Activated T-cell treated with anti-CD3 and anti-CD28 coated beads, Interleukin-2, amount 50 U/mL, for 24 hours (primary cell): ENCODE measurements around the gene SYCE3.

Experiments used
- DNase-seq: peaks from one replicate; pipeline ENCODE4 v3.0.0-alpha.2; 2020
- H3K27ac Mint-ChIP-seq: 2 replicates; pipeline ENCODE4 v1.8.0; 2020; ENCODE audit warnings: mild to moderate bottlenecking, mixed read lengths
- H3K27me3 Mint-ChIP-seq: 2 replicates; pipeline ENCODE4 v1.8.0; 2020; ENCODE audit warnings: mixed read lengths
- H3K36me3 Mint-ChIP-seq: 2 replicates; pipeline ENCODE4 v1.8.0; 2020; ENCODE audit warnings: low read depth, mixed read lengths
- H3K4me1 Mint-ChIP-seq: 2 replicates; pipeline ENCODE4 v1.8.0; 2020; ENCODE audit warnings: low read depth, mixed read lengths
- H3K4me3 Mint-ChIP-seq: 2 replicates; pipeline ENCODE4 v1.8.0; 2020; ENCODE audit warnings: mild to moderate bottlenecking, moderate library complexity, mixed read lengths
- H3K9me3 Mint-ChIP-seq: 2 replicates; pipeline ENCODE4 v1.8.0; 2020; ENCODE audit warnings: mixed read lengths

Gene SYCE3

DNA sequence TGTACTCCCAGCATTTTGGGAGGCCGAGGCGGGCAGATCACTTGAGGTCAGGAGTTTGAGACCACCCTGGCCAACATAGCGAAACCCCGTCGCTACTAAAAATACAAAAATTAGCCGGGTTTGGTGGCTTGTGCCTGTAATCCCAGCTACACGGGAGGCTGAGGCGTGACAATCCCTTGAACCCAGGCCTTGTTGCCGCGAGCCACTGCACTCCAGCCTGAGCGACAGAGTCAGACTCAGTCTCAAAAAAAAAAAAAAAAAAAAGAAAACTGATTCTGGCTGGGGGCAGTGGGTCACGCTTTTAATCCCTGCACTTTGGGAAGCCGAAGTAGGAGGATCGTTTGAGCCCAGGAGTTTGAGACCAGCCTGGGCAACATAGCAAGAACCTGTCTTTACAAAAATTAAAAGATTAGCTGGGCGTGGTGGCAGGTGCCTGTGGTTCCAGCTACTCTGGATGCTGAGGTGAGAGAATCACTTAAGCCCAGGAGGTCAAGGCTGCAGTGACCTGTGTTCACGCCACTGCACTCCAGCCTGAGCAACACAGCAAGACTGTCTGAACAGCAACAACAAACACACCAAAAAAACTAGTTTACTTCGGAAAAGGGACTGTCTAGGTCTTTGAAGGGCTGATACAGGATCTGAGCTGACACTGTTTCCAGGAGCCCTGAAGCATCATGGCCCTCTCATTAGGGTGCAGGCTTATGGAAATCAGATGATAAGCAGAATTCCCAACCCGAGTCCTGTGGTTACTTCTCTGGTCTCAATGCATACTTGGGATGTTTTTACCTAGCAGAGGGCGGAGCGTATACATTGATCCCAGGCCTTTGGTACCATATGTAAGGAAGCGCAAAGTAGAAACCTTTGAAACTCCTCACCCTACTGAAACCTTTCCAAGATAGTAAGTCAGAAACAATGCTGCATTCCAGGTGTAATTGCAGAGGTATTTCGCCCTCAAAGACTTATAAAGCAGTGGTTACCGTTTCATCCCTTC lies 21.7 kb upstream of the SYCE3 start:
- Mint-ChIP-seq H3K27ac (peak overlapping the region; percentile 95), H3K27me3 (no peaks in the 10 kb centered on the region), H3K4me1 (peaks cover 26% of the 10 kb centered on the region), H3K4me3 (peak overlapping the region; percentile 94), H3K36me3 (peaks cover 34% of the 10 kb centered on the region), H3K9me3 (no peaks in the 10 kb centered on the region)
- no peak for DNase-seq

DNA sequence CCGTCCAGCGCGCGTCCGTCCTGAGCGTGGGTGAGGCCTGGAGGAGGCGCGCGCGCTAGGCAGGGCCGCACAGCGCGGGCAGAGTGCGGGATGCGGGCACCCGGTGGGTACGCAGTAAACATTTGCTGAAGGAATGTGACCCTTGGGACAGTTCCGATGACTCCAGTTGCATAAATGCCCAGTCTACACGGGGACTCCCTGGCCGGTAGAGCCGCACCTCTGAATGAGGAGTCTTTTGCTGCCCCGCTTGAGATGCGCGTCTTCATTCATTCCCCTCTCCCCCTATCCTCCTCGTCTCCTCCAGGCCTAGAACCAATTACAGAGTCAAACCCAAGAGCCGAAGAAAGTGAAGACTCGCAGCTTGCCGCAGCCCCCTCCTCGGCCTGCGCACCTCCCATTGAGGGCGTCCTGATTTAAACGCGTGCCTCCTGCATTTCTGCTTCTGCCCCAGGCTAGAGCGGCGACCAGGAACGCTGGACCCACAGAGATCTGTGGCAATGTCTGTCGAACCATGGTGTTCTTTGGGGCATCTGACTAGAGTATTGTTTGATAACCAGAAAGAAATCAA lies 20.7 kb upstream of the SYCE3 start:
- H3K4me3 Mint-ChIP-seq = peak overlapping the region; percentile 94
- H3K27me3 Mint-ChIP-seq = no peaks in the 10 kb centered on the region
- peaks cover 45% of the 10 kb centered on the region for H3K36me3 Mint-ChIP-seq
- H3K4me1 Mint-ChIP-seq = peaks cover 26% of the 10 kb centered on the region
- H3K27ac Mint-ChIP-seq = peak overlapping the region; percentile 95
- no peak for DNase-seq
- no peaks in the 10 kb centered on the region for H3K9me3 Mint-ChIP-seq

GRCh38 chr22:50582493-50583293 lies 20.0 kb upstream of the SYCE3 start, which contains the start of gene CHKB:
CHKB (minus strand) TSS chr22:50582849; CDS start chr22:50582781, 68 bp downstream.
- H3K4me1 Mint-ChIP-seq = peaks cover 26% of the 10 kb centered on the region
- H3K27me3 Mint-ChIP-seq = no peaks in the 10 kb centered on the region
- peaks cover 46% of the 10 kb centered on the region for H3K36me3 Mint-ChIP-seq
- H3K9me3 Mint-ChIP-seq = no peaks in the 10 kb centered on the region
- peak within 1 kb of the TSS; percentile 95 for H3K27ac Mint-ChIP-seq
- H3K4me3 Mint-ChIP-seq = peak within 1 kb of the TSS; percentile 94
- DNase-seq = peak; percentile 98

- H3K9me3 Mint-ChIP-seq = no peaks in the 10 kb centered on the region
- no peaks in the 10 kb centered on the region for H3K27me3 Mint-ChIP-seq
- peaks cover 52% of the 10 kb centered on the region for H3K36me3 Mint-ChIP-seq
- no peak for DNase-seq
- H3K4me3 Mint-ChIP-seq = peak overlapping the region; percentile 94
- peak overlapping the region; percentile 94 for H3K27ac Mint-ChIP-seq
- H3K4me1 Mint-ChIP-seq = peaks cover 30% of the 10 kb centered on the region
These were observed 19.3 kb upstream of the SYCE3 start for GRCh38 chr22:50581950-50582492.

- no peak for DNase-seq
- peak overlapping the region; percentile 89 for H3K27ac Mint-ChIP-seq
- H3K9me3 Mint-ChIP-seq = no peaks in the 10 kb centered on the region
- peak overlapping the region; percentile 94 for H3K4me3 Mint-ChIP-seq
- no peaks in the 10 kb centered on the region for H3K27me3 Mint-ChIP-seq
- H3K4me1 Mint-ChIP-seq = peaks cover 30% of the 10 kb centered on the region
- H3K36me3 Mint-ChIP-seq = peaks cover 59% of the 10 kb centered on the region
These were observed 18.6 kb upstream of the SYCE3 start for GRCh38 chr22:50581031-50581949.

- Mint-ChIP-seq H3K27me3 (no peaks in the 10 kb centered on the region), H3K4me3 (no peak overlapping the region), H3K36me3 (peaks cover 72% of the 10 kb centered on the region), H3K9me3 (no peaks in the 10 kb centered on the region), H3K27ac (no peak overlapping the region), H3K4me1 (peaks cover 30% of the 10 kb centered on the region)
- DNase-seq = no peak
These were observed 17.0 kb upstream of the SYCE3 start for GRCh38 chr22:50579752-50580151.

DNA sequence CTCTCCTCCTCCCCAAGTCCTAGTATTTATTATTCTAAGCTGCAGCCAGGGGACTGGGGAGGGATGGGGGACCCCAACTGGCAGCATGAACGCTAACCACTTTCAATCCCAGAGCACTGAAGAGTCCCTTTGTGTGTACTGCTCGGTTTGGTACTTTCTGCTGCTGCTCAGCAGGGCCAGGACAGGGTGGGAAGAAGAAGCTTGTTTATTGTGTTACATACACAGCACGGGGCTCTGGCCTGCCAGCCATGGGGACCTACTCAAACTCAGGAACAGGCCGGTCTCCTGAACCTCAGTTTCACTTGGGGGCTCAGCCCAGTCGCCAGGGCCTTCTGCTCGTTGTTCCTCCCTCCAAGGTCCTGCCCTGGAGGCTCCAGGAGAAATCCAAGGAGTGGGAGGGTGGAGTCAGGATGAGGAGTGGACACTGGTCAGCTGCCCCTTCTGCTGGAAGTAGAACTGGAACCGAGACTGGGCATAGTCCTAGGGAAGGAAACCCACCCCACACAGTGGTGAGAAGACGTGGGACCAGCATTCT lies 16.1 kb upstream of the SYCE3 start:
- Mint-ChIP-seq H3K4me1 (peaks cover 28% of the 10 kb centered on the region), H3K36me3 (peaks cover 79% of the 10 kb centered on the region), H3K4me3 (no peak overlapping the region), H3K9me3 (no peaks in the 10 kb centered on the region), H3K27ac (no peak overlapping the region), H3K27me3 (no peaks in the 10 kb centered on the region)
- DNase-seq = no peak

DNA sequence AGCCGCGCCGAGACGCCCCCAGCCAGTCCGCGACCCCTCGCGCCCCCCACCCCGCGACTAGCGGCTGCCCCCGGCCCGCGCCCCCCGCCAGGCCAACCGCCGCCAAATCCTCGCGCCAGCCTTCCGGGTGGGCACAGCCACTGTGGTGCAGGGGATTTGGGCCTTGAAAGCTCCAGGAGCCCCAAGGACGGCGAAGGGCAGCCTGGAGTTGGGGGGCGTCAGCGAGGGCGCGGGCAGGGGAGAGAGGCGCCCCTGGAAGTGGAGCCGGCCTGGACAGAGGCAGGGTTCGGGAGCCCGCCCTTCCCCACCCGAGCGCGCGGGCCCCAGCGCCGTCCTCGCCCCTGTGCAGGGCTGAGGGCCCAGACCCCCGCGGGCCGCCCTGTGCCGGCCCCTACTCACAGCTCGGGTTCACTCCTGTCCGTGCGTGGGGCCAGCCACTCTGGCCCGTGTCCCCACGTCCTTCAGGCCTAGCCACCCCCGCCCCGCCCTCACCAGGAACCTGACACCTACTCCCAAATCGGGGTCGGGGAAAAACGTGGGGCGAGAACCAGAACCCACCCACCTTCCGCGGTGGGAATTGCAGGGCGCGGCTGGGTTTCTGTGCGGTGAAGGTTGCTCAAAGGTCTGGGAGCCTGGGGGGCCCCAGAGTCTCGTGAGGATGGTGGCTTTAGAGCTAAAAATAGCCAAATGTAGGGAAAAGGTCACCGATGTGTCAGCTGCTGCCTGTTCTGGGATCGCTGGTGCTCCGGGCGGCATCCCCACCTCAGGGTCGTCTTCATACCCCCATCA lies 15.5 kb upstream of the SYCE3 start, which contains the start of gene CPT1B:
Gene CPT1B, minus strand, starts transcription at position 441 of the 789 bp plus-strand sequence. CDS start 512 bp downstream, outside the sequence.
- H3K27ac Mint-ChIP-seq = no peak within 1 kb of the TSS
- H3K4me1 Mint-ChIP-seq = peaks cover 22% of the 10 kb centered on the region
- H3K27me3 Mint-ChIP-seq = no peaks in the 10 kb centered on the region
- no peak for DNase-seq
- H3K36me3 Mint-ChIP-seq = peaks cover 79% of the 10 kb centered on the region
- H3K9me3 Mint-ChIP-seq = no peaks in the 10 kb centered on the region
- no peak within 1 kb of the TSS for H3K4me3 Mint-ChIP-seq

DNA sequence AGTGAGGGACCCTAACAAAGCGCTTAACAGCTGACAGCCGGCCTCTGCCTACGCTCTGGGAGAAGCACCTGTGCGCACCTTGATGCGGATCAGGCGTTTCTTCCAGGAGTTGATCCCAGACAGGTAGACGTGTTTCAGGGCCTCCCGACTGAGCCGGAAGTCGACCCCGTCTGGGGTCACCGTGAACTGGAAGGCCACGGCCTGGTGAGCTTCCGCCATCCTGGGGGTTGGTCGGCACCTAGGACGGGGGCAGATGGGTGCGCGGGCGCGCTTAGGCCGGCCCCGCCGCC lies 14.9 kb upstream of the SYCE3 start:
- Mint-ChIP-seq H3K27me3 (no peaks in the 10 kb centered on the region), H3K27ac (no peak overlapping the region), H3K4me1 (peaks cover 22% of the 10 kb centered on the region), H3K36me3 (peaks cover 84% of the 10 kb centered on the region), H3K4me3 (no peak overlapping the region), H3K9me3 (no peaks in the 10 kb centered on the region)
- DNase-seq = no peak

GRCh38 chr22:50576806-50577696 lies 14.3 kb upstream of the SYCE3 start:
- Mint-ChIP-seq H3K4me1 (peaks cover 22% of the 10 kb centered on the region), H3K27ac (no peak overlapping the region), H3K9me3 (no peaks in the 10 kb centered on the region), H3K36me3 (peaks cover 89% of the 10 kb centered on the region), H3K4me3 (no peak overlapping the region), H3K27me3 (no peaks in the 10 kb centered on the region)
- no peak for DNase-seq

GRCh38 chr22:50576070-50576469 lies 13.4 kb upstream of the SYCE3 start:
- no peaks in the 10 kb centered on the region for H3K9me3 Mint-ChIP-seq
- H3K27me3 Mint-ChIP-seq = no peaks in the 10 kb centered on the region
- no peak overlapping the region for H3K27ac Mint-ChIP-seq
- peaks cover 15% of the 10 kb centered on the region for H3K4me1 Mint-ChIP-seq
- H3K4me3 Mint-ChIP-seq = no peak overlapping the region
- no peak for DNase-seq
- peaks cover 89% of the 10 kb centered on the region for H3K36me3 Mint-ChIP-seq

DNA sequence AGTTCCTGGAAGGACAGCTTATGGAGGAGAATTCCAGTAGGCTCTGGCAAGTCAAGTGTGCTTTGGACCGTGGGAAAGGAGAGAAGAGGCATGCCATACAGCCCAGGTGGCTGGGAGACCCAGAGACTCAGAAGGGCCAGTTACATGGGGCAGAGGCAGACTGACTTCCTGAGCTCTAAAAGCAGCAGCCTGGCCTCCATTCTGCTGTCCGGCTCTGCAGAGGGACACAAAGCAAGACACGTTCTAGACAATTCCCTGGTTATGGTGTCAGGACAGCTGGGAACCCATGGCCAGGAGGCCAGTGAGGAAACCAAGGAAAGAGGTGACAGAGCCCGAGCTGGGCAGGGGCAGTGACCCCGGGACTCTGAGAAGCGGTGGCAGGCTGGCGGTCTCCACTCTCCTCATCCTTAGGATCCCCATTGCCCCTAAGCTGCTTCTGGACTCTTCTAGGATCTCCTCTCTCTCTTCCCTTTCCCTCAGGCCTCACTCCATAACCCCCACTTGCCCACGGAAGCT lies 12.8 kb upstream of the SYCE3 start:
- Mint-ChIP-seq H3K4me1 (peaks cover 11% of the 10 kb centered on the region), H3K9me3 (no peaks in the 10 kb centered on the region), H3K27me3 (no peaks in the 10 kb centered on the region), H3K27ac (no peak overlapping the region), H3K4me3 (no peak overlapping the region), H3K36me3 (peaks cover 90% of the 10 kb centered on the region)
- DNase-seq = no peak
